ACC112 (cell line): ENCODE results near the gene RGSL1.

Experiments
- H2AFZ ChIP-seq: fragments of 200-600 bp; sonication (generic); one replicate; pipeline ENCODE4 v1.6.0; 2017; ENCODE audit warnings: antibody characterized with exemption, low read length; ENCODE audit not compliant: unreplicated experiment
- H3K27ac ChIP-seq: fragments of 200-600 bp; sonication (generic); 2 replicates; pipeline ENCODE4 v1.5.1; 2014; ENCODE audit warnings: low read depth, mild to moderate bottlenecking, antibody characterized with exemption, low read length, moderate library complexity
- H3K27me3 ChIP-seq: fragments of 200-600 bp; sonication (generic); 2 replicates; pipeline ENCODE4 v1.6.1; 2014; ENCODE audit warnings: mild to moderate bottlenecking, antibody characterized with exemption, low read length, moderate library complexity, mixed read lengths; ENCODE audit not compliant: insufficient read depth
- H3K36me3 ChIP-seq: fragments of 200-600 bp; sonication (generic); 2 replicates; pipeline ENCODE4 v1.6.1; 2016; ENCODE audit warnings: mild to moderate bottlenecking, antibody characterized with exemption, low read length, moderate library complexity, mixed read lengths; ENCODE audit not compliant: insufficient read depth
- H3K4me1 ChIP-seq: fragments of 200-600 bp; sonication (generic); one replicate; pipeline ENCODE4 v1.6.1; 2016; ENCODE audit warnings: low read length, mixed read lengths; ENCODE audit not compliant: insufficient read depth, unreplicated experiment, control insufficient read depth
- H3K4me3 ChIP-seq: fragments of 200-600 bp; sonication (generic); 2 replicates; pipeline ENCODE4 v1.5.1; 2014; ENCODE audit warnings: mild to moderate bottlenecking, low read depth, low read length
- H3K79me2 ChIP-seq: fragments of 200-600 bp; sonication (generic); one replicate; pipeline ENCODE4 v1.6.0; 2016; ENCODE audit warnings: low read length; ENCODE audit not compliant: control insufficient read depth, unreplicated experiment, insufficient read depth

Gene RGSL1

DNA sequence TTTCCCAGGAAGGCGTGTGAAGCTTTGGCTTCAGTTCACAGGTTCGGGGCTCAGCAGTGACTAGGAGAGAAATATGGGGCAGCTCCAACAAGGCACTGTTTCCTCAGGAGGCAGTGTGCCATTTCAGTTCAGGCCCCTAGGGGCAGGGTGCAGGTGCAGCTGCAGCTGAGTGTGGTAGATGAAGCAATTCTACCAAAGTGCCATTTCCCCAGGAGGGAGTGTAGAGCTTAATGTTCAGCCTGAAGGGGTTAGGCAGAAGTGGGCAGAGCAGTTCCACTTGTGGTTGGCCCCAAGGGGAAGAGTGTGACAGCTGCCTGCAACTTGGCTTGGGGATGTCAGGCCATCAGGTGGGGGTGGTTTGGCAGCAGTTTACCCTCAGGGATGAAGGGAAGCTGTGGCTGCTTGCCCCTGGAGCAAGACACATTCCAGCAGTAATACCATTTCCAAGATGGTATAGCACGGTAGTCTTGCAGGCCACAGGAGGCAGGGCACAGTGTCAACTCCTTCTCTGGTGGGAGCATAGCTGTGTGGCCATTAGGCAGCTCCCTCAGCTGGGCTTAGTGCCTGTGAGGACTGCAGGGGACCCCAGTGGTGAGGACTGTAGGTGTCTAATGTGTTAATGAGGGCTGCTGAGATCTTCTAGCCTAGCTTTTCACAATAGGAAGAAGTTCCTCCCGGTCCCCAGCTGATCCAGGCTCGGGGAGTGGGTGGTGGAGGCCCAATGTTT lies 34.7 kb downstream of the RGSL1 start:
- no peaks in the 10 kb centered on the region for H3K36me3 ChIP-seq
- H3K4me1 ChIP-seq, result no peaks in the 10 kb centered on the region
- no peak overlapping the region for H3K27ac ChIP-seq
- H3K27me3 ChIP-seq, result peaks cover 26% of the 10 kb centered on the region; the same call in 1 of the 2 replicates
- H3K79me2 ChIP-seq, result no peaks in the 10 kb centered on the region
- H2AFZ ChIP-seq, result no peak overlapping the region
- H3K4me3 ChIP-seq, result no peak overlapping the region

DNA sequence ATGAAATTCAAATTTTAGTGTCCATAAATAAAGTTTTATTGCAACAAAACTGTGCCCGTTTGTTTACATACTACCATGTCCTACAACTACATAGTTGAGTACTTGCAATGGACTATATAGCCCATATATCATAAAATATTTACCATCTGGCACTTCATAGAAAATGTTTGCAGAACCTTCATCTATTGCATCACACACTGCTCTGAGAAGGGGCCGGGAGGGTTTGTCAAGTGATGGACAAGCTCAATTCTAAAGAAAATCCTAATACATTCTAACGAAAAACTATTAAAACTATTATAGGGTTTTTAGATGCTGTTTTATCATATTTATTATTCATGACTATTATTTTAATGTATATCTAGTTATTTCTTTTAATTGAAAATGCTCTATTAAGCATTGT lies 35.9 kb downstream of the RGSL1 start:
- no peaks in the 10 kb centered on the region for H3K79me2 ChIP-seq
- no peak overlapping the region for H3K27ac ChIP-seq
- H2AFZ ChIP-seq, result no peak overlapping the region
- H3K27me3 ChIP-seq, result peaks cover 26% of the 10 kb centered on the region; the same call in 1 of the 2 replicates
- no peaks in the 10 kb centered on the region for H3K36me3 ChIP-seq
- H3K4me1 ChIP-seq, result no peaks in the 10 kb centered on the region
- H3K4me3 ChIP-seq, result no peak overlapping the region

DNA sequence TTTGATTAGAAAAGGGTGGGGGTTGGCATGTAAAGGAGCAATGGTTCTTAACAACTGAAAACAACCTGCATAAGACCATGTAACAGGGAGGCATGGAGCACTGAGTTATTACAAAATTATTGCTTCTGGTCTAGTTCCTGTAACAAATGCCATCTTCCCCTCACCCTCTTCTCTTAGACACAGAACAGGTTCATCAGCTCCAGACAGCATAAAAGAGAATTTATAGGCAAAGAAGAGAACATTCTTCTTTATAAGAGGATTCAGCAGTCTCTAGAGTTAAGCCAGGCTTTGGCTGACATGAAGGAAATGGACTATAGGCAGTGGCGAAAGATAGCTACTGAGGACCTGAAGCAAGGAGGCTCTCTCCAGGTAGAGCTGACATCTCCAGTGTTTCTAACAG lies 38.9 kb downstream of the RGSL1 start:
- Histone ChIP-seq H2AFZ (no peak overlapping the region), H3K79me2 (no peaks in the 10 kb centered on the region), H3K4me1 (no peaks in the 10 kb centered on the region), H3K27ac (no peak overlapping the region), H3K4me3 (no peak overlapping the region), H3K36me3 (no peaks in the 10 kb centered on the region), H3K27me3 (peaks cover 9% of the 10 kb centered on the region; the same call in 1 of the 2 replicates)

DNA sequence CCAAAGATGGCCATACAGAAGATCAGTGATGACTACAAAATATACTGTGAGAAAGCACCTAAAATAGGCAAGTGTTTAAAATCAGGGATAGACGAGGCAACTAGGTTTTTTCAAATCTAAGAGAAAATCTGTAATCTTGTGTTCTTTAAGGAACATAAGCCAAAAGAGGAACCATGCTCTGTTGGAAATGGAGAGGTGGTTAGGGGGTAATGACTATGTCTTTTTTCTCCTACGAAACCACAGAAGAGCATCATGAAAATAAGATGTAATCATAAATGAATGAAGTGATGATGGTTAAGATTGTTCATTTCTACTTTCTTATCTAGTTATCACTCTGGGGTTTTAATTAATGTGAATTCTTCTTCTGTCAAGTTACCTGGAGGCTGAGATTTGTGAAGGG lies 43.1 kb downstream of the RGSL1 start:
- no peaks in the 10 kb centered on the region for H3K36me3 ChIP-seq
- no peaks in the 10 kb centered on the region for H3K79me2 ChIP-seq
- H3K4me1 ChIP-seq, result no peaks in the 10 kb centered on the region
- H3K4me3 ChIP-seq, result no peak overlapping the region
- no peak overlapping the region for H3K27ac ChIP-seq
- H2AFZ ChIP-seq, result no peak overlapping the region
- H3K27me3 ChIP-seq, result peaks cover 6% of the 10 kb centered on the region; the same call in 1 of the 2 replicates

DNA sequence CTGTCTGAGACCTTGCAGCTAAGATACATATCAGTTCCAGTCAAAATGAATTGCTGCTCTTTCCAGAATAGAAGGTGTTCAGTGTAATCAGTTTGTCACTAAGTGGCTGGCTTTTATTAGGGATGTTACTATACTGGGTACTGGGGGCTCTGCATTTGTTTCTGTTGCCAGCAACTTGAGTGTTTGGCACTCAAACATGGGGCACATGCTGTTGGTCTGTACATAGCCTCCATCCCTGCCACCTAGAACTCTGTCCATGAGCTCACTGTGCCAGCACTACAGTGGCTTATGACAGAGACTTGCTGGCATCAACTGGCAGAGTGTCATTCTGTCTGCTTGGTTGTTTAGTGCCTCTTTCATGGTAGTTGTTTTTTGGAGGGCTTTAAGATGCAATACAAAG lies 45.1 kb downstream of the RGSL1 start:
- no peaks in the 10 kb centered on the region for H3K36me3 ChIP-seq
- peaks cover 8% of the 10 kb centered on the region; the same call in 1 of the 2 replicates for H3K27me3 ChIP-seq
- H3K27ac ChIP-seq, result no peak overlapping the region

DNA sequence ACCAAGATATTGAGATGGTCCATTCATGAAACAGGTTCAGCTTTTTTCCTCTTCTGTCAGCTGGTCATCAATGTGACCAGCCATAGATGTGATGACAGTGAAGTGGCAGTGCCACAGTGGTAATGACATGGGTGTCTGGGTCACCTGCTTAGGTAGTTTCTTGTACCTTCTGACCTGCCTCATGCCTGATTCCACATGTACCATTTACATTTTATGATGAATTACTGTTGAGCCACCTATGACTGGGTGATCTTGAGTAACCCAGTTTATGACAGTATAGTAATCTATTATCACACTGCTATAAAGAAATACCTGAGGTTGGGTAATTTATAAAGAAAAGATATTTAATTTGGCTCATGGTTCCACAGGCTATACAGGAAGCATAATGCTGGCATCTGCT lies 45.7 kb downstream of the RGSL1 start:
- no peaks in the 10 kb centered on the region for H3K36me3 ChIP-seq

More for the DNA sequence above, 45.1 kb downstream of the RGSL1 start:
- no peaks in the 10 kb centered on the region for H3K79me2 ChIP-seq
- H3K4me3 ChIP-seq, result no peak overlapping the region
- no peaks in the 10 kb centered on the region for H3K4me1 ChIP-seq
- no peak overlapping the region for H2AFZ ChIP-seq

DNA sequence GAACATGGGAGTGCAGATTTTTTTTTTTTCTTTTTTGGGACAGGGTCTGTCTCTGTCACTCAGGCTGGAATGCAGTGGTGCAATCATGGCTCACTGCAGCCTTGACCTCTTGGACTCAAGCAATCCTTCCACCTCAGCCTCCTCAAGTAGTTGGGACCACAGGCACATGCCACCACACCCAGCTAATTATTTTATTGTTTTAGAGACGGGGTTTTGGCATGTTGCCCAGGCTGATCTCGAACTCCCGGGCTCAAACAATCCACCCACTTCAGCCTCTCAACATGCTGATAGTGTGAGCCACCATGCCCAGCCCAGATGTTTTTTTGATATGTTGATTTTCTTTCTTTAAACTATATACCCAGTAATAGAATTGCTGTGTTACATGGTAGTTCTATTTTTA lies 57.7 kb downstream of the RGSL1 start:
- no peaks in the 10 kb centered on the region for H3K27me3 ChIP-seq

More for the DNA sequence above, 45.7 kb downstream of the RGSL1 start:
- Histone ChIP-seq H3K79me2 (no peaks in the 10 kb centered on the region), H3K4me1 (no peaks in the 10 kb centered on the region), H3K27ac (no peak overlapping the region), H3K4me3 (no peak overlapping the region), H3K27me3 (peaks cover 10% of the 10 kb centered on the region; the same call in 1 of the 2 replicates), H2AFZ (no peak overlapping the region)

DNA sequence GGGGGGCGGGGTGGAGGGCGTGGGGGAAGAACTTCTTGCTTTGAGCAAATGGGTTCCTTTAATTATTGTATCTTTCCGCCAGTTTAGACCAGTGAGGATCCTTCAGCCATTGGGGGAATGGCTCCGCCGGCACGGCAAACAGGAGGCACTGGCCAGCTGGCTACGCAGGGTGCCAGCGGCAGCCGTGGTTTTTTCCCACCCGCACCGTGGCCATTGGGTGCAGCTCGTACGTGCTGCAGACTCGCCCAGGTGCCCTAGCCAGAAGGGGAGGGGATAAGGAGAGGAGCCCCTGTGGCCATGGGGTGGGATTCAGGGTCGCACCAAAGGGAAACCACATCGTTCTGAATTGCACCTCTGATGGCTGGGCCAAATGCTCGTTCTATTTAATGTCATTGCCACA lies 65.6 kb downstream of the RGSL1 start:
- no peak overlapping the region for H2AFZ ChIP-seq
- no peaks in the 10 kb centered on the region for H3K36me3 ChIP-seq
- no peaks in the 10 kb centered on the region for H3K27me3 ChIP-seq
- H3K79me2 ChIP-seq, result no peaks in the 10 kb centered on the region
- no peaks in the 10 kb centered on the region for H3K4me1 ChIP-seq
- no peak overlapping the region for H3K4me3 ChIP-seq
- H3K27ac ChIP-seq, result no peak overlapping the region

More for the DNA sequence above, 57.7 kb downstream of the RGSL1 start:
- no peaks in the 10 kb centered on the region for H3K36me3 ChIP-seq
- H3K4me3 ChIP-seq, result no peak overlapping the region
- H3K4me1 ChIP-seq, result no peaks in the 10 kb centered on the region
- H3K27ac ChIP-seq, result no peak overlapping the region
- H2AFZ ChIP-seq, result no peak overlapping the region
- no peaks in the 10 kb centered on the region for H3K79me2 ChIP-seq

DNA sequence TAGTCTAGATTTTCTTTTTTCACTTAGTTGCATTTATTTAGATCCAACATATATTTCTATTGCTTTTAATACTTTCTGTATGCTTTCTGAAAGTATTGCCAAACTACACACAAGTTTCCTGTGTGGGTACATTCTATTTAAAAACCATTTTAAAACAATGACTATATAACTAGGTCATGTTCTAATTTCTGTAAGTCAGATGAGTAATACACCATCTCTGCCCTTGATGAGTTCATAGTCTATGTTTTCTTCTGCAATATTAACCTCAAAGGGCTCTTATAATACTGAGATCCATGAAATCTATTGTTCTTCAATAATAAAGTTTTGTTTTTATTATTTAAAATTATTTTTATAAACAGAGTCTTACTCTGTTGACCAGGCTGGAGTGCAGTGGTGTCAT lies 70.8 kb downstream of the RGSL1 start:
- Histone ChIP-seq H3K36me3 (no peaks in the 10 kb centered on the region), H3K27me3 (no peaks in the 10 kb centered on the region), H3K4me1 (no peaks in the 10 kb centered on the region), H3K4me3 (no peak overlapping the region), H3K27ac (no peak overlapping the region), H3K79me2 (no peaks in the 10 kb centered on the region), H2AFZ (no peak overlapping the region)

DNA sequence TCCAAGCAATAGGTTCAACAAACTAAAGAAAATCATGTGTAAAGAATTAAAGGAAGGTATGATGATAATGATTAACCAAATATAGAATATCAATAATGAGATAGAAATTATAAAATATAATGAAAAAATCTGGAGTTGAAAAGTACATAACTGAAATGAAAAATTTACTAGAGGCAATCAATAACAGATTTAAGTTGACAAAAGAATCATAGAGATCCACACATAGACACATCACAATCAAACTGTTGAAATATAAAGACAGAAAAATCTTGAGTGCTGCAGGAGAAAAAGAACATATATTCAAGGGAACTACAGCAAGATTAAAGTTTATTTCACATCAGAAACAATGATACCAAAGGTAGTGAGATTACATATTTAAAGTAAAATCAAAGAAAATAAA lies 75.4 kb downstream of the RGSL1 start:
- H3K36me3 ChIP-seq, result no peaks in the 10 kb centered on the region
- no peak overlapping the region for H2AFZ ChIP-seq
- H3K27ac ChIP-seq, result no peak overlapping the region
- H3K79me2 ChIP-seq, result no peaks in the 10 kb centered on the region
- H3K4me3 ChIP-seq, result no peak overlapping the region
- H3K4me1 ChIP-seq, result no peaks in the 10 kb centered on the region
- peaks cover 5% of the 10 kb centered on the region for H3K27me3 ChIP-seq

DNA sequence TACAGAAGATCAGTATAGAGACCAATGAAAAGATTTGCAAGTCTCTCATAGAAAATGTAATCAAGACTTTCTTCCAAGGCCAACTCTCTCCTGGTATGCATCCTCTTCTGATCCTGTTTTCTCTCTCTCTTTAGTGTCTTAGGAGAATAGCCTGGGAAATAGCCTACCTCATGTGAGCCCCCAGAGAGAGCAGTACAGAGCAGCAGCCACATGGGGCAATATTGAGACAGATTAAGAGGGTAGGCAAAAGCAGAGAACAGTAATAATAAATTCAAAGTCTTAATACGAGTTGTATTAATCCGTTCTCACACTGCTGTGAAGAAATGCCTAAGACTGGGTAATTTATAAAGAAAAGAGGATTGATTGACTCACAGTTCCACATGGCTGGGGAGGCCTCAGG lies 77.7 kb downstream of the RGSL1 start:
- no peak overlapping the region for H3K27ac ChIP-seq
- H3K4me1 ChIP-seq, result no peaks in the 10 kb centered on the region
- H3K4me3 ChIP-seq, result no peak overlapping the region
- H3K79me2 ChIP-seq, result no peaks in the 10 kb centered on the region
- peaks cover 17% of the 10 kb centered on the region for H3K27me3 ChIP-seq
- H2AFZ ChIP-seq, result no peak overlapping the region
- no peaks in the 10 kb centered on the region for H3K36me3 ChIP-seq
